CD4-positive, alpha-beta T cell (primary cell): ENCODE data around the gene KRTAP10-5. TPM values are rescaled to one million over a fixed set of nuclear protein-coding genes. Genes with fewer than 3 reads are reported as not detected.

Experiments
- ATAC-seq: fragments of 200-7000 bp; cut with Tn5 transposase; one replicate; pipeline ENCODE4 v1.10.0; 2022; ENCODE audit warnings: mild to moderate bottlenecking; ENCODE audit not compliant: poor library complexity
- CTCF ChIA-PET: fragments of 350-600 bp; sonication (Branson Sonifier 250); formaldehyde crosslinking; loops from one replicate; lab custom pipeline; 2021; ENCODE audit warnings: antibody characterized with exemption, inconsistent platforms; lab: Charles Lee
- POLR2A ChIA-PET: fragments of 350-600 bp; sonication (Branson Sonifier 250); formaldehyde crosslinking; loops from one replicate; lab custom pipeline; 2021; ENCODE audit warnings: antibody characterized with exemption, inconsistent platforms; lab: Charles Lee
- DNase-seq, 14 experiments: peaks; one replicate each; pipeline ENCODE4 v3.0.0-alpha.2; 2013 to 2020; ENCODE audit warnings: mixed read lengths in 2 of 14
- H3K27ac ChIP-seq, 2 donors: one replicate each; pipeline versions ENCODE4 v1.5.1 to v1.7.0; 2013; ENCODE audit warnings: low read length in 2 of 2, low read depth in 1 of 2, mild to moderate bottlenecking in 1 of 2
- H3K27me3 ChIP-seq, 2 experiments: 1 replicate in 1 of 2; 2 replicates in 1 of 2; pipeline versions ENCODE4 v1.6.1 to v1.7.0; 2013; ENCODE audit warnings: low read length in 2 of 2, control low read depth in 1 of 2, mild to moderate bottlenecking in 1 of 2, moderate library complexity in 1 of 2; ENCODE audit not compliant: insufficient read depth in 2 of 2, control insufficient read depth in 1 of 2
- H3K36me3 ChIP-seq: one replicate; pipeline ENCODE4 v1.6.1; 2013; ENCODE audit warnings: low read length, control low read depth; ENCODE audit not compliant: insufficient read depth
- H3K4me1 ChIP-seq: one replicate; pipeline ENCODE4 v1.6.1; 2013; ENCODE audit warnings: low read length, control low read depth; ENCODE audit not compliant: insufficient read depth
- H3K4me3 ChIP-seq: one replicate; pipeline ENCODE4 v1.5.1; 2013; ENCODE audit warnings: mild to moderate bottlenecking, low read length, moderate library complexity
- H3K9me3 ChIP-seq, 2 experiments: 1 replicate in 1 of 2; 2 replicates in 1 of 2; pipeline versions ENCODE4 v1.6.1 to v1.7.0; 2013; ENCODE audit warnings: low read length in 2 of 2, mild to moderate bottlenecking in 2 of 2, control low read depth in 1 of 2, moderate library complexity in 1 of 2; ENCODE audit not compliant: control insufficient read depth in 1 of 2, insufficient read depth in 1 of 2
- H3K27ac Mint-ChIP-seq: one replicate; pipeline ENCODE4 v1.8.0; 2020; ENCODE audit warnings: mixed read lengths
- H3K27me3 Mint-ChIP-seq: one replicate; pipeline ENCODE4 v1.8.0; 2021; ENCODE audit warnings: mixed read lengths
- H3K36me3 Mint-ChIP-seq: one replicate; pipeline ENCODE4 v1.8.0; 2021; ENCODE audit warnings: low read depth, mixed read lengths
- H3K4me1 Mint-ChIP-seq: one replicate; pipeline ENCODE4 v1.8.0; 2021; ENCODE audit warnings: low read depth, mixed read lengths
- H3K4me3 Mint-ChIP-seq: one replicate; pipeline ENCODE4 v1.8.0; 2020; ENCODE audit warnings: mild to moderate bottlenecking, mixed read lengths
- H3K9me3 Mint-ChIP-seq: one replicate; pipeline ENCODE4 v1.8.0; 2020; ENCODE audit warnings: mixed read lengths
- intact Hi-C, 2 experiments: fragments of 100-400 bp; cut with DNase I in 1 of 2; cut with micrococcal nuclease in 1 of 2; formaldehyde crosslinking; loops; one replicate each; pipeline versions ENCODE4 v1.15.1 to v1.9.0; 2023 to 2025; cut with DNase I, micrococcal nuclease
- total RNA-seq, 174 experiments: library from RNA in 2 of 174; stranded (reverse) in 2 of 174; gene quantifications; one replicate each; pipeline ENCODE4 v1.2.3 and lab custom pipeline; 2021 to 2026
- TF ChIP-seq, protein P1 (sequence below): fragments of 200-600 bp; IDR thresholded peaks from one replicate; pipeline ENCODE4 v1.8.0; 2022; ENCODE audit warnings: antibody characterized with exemption, mild to moderate bottlenecking

Gene KRTAP10-5
- total RNA-seq, 2 experiments from 2014 or later, result not detected

DNA sequence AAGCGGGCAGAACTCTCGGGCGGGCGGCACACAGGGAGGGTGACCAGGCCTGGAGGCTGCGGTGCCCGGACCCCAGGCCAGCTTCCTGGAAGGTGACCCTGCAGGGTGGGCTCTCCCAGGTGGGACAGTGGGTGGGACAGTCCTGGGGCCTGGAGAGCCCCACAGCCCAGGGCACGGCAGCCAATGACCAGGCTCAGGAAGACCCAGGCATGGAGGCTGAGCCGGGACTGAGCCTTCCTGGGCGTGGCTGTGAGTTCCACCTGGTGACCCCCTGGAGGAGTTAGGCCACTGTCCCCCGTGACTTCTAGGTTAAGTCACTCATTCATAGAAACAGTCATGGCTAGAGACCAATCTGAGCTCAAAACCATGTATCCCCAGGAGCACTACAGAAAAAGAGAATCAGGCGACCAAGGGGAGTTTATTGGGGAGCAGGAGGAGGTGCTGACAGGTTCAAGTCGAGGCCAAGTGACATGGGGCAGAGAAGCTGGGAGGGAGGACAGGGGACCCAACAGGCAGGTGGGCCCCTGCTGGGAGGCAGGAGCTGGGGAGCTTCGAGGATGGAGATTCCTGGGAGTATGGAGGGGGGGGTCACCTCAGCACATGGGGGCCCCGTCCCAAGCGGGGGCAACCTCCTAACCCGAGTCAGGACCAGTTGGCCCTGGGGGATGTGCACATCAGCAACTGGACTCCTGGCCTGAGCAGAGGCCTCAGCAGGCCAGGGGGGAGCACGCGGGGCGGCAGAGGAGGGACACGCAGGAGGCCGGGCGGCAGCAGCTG is 1.2 kb downstream of the KRTAP10-5 start:
- no peak overlapping the region for H3K4me3 Mint-ChIP-seq
- ATAC-seq (no peak), DNase-seq (no peak)
- intact Hi-C loops, result no loop called here
- H3K27me3 ChIP-seq, result no peaks in the 10 kb centered on the region
- TF ChIP-seq, protein P1, sequence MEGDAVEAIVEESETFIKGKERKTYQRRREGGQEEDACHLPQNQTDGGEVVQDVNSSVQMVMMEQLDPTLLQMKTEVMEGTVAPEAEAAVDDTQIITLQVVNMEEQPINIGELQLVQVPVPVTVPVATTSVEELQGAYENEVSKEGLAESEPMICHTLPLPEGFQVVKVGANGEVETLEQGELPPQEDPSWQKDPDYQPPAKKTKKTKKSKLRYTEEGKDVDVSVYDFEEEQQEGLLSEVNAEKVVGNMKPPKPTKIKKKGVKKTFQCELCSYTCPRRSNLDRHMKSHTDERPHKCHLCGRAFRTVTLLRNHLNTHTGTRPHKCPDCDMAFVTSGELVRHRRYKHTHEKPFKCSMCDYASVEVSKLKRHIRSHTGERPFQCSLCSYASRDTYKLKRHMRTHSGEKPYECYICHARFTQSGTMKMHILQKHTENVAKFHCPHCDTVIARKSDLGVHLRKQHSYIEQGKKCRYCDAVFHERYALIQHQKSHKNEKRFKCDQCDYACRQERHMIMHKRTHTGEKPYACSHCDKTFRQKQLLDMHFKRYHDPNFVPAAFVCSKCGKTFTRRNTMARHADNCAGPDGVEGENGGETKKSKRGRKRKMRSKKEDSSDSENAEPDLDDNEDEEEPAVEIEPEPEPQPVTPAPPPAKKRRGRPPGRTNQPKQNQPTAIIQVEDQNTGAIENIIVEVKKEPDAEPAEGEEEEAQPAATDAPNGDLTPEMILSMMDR, result no peak
- no peak overlapping the region for H3K4me3 ChIP-seq
- H3K4me1 ChIP-seq, result peaks cover 5% of the 10 kb centered on the region
- ChIA-PET POLR2A (no interaction called here), CTCF (no interaction called here)
- no peak overlapping the region for H3K27ac Mint-ChIP-seq
- peaks cover 20% of the 10 kb centered on the region for H3K4me1 Mint-ChIP-seq
- no peaks in the 10 kb centered on the region for H3K36me3 Mint-ChIP-seq
- peaks cover 13% of the 10 kb centered on the region for H3K27me3 Mint-ChIP-seq
- no peak overlapping the region for H3K27ac ChIP-seq
- no peaks in the 10 kb centered on the region for H3K36me3 ChIP-seq
- H3K9me3 Mint-ChIP-seq, result peaks cover 14% of the 10 kb centered on the region
- peaks cover 12 to 46% of the 10 kb centered on the region in 2 experiments for H3K9me3 ChIP-seq

DNA sequence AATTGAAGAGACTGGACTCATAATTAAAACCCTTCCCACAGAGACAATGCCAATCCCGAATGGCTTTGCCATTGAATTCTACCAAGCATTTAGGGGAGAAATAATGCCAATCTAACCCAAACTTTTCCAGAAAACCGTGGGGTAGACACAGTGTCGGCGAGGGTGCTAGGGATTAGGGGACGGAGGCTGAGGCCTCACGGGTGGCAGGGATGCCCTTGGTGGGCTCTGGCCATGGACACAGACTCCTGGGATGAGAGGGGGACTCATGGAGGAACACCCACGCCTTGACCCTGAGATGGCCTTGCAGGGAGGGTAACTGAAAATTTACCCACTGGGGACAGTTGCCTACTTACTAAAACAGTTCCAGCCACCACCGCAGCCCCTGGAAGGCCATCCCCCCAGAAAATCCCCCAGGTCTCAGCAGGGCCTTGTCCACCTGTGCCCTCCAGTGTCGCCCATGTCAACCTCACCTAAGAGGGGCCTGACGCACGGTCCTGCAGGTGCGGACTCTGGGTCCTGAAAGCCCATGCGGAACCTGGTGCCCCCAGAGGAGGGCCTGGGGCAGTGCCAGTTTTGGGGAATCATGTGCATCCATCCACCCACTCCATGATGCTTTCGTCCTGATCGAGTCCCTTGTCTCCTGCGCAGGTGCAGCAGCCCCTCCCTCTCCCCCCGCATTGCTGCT is 1.9 kb downstream of the KRTAP10-5 start:
- CTCF ChIA-PET, result no interaction called here
- DNase-seq, result peak in 1 of 14 experiments; percentile 28

DNA sequence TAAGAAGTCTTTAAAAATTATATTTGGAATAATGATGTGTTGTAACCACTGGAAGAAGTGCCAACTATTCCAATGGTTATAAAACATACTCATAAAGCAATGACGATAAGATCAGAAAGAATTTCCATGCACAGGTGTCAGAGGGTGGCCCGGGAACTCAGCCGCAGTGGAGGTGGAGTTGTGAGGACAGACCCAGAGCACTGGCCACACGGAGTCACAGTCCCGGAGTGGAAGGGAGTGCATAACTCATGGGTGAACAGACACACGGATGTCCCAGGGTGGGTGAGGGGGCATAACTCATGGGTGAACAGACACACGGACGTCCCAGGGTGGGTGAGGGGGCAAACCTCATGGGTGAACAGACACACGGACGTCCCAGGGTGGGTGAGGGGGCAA is 4.4 kb downstream of the KRTAP10-5 start:
- intact Hi-C loops, result no loop called here
- Mint-ChIP-seq H3K9me3 (peaks cover 12% of the 10 kb centered on the region), H3K27me3 (peaks cover 5% of the 10 kb centered on the region), H3K27ac (no peak overlapping the region), H3K4me1 (peaks cover 6% of the 10 kb centered on the region), H3K36me3 (no peaks in the 10 kb centered on the region), H3K4me3 (no peak overlapping the region)
- TF ChIP-seq, protein P1, result no peak
- CTCF ChIA-PET, result no interaction called here
- Histone ChIP-seq H3K4me3 (no peak overlapping the region), H3K27ac (no peak overlapping the region), H3K9me3 (peaks cover 8 to 44% of the 10 kb centered on the region in 2 experiments), H3K27me3 (no peaks in the 10 kb centered on the region), H3K36me3 (no peaks in the 10 kb centered on the region), H3K4me1 (peaks cover 2% of the 10 kb centered on the region)
- ATAC-seq (no peak), DNase-seq (no peak)
- POLR2A ChIA-PET, result no interaction called here

More for the DNA sequence above, 1.9 kb downstream of the KRTAP10-5 start:
- H3K27ac ChIP-seq, result no peak overlapping the region
- H3K27ac Mint-ChIP-seq, result no peak overlapping the region
- TF ChIP-seq, protein P1, result no peak
- peaks cover 12 to 47% of the 10 kb centered on the region in 2 experiments for H3K9me3 ChIP-seq
- H3K36me3 Mint-ChIP-seq, result no peaks in the 10 kb centered on the region
- intact Hi-C loops, result no loop called here
- peaks cover 14% of the 10 kb centered on the region for H3K9me3 Mint-ChIP-seq
- peaks cover 5% of the 10 kb centered on the region for H3K4me1 ChIP-seq
- POLR2A ChIA-PET, result no interaction called here
- peaks cover 12% of the 10 kb centered on the region for H3K4me1 Mint-ChIP-seq
- no peak overlapping the region for H3K4me3 ChIP-seq
- no peak overlapping the region for H3K4me3 Mint-ChIP-seq
- peaks cover 7% of the 10 kb centered on the region for H3K27me3 Mint-ChIP-seq
- H3K36me3 ChIP-seq, result no peaks in the 10 kb centered on the region
- no peaks in the 10 kb centered on the region for H3K27me3 ChIP-seq
- ATAC-seq, result no peak
